IPS DF 4.7 (cell line): Measurements from ENCODE around the gene GLRX3.

Source experiments
- DNase-seq: peaks from one replicate; pipeline ENCODE4 v3.0.0-alpha.2; 2013; ENCODE audit warnings: low spot score; ENCODE audit errors: extremely low read depth

Gene GLRX3

GRCh38 chr10:130206216-130206737 is 70.1 kb downstream of the GLRX3 start:
- DNase-seq = no peak

GRCh38 chr10:130207205-130207604 is 71.0 kb downstream of the GLRX3 start:
- no peak for DNase-seq

DNA sequence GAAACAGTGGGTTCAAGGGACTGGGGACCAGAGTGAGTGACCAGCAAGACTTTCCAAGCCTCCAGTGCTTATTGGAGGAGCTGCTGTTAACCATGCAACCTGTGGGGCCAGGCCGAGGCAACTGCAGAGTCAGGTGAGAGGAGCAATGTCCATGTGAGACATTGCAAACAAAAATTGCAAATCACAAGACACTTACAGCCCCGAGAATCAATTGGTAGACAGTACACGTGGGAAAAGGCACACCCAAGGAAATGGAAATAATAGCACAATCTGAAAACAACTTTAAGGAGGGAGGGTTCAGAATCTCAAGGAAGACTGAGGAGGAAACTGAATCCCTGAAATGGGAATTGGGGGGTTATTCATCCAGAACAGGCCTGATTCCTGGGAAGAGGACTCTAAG is 72.6 kb downstream of the GLRX3 start:
- DNase-seq = no peak

- no peak for DNase-seq
These were observed 76.6 kb downstream of the GLRX3 start for GRCh38 chr10:130212746-130213145.

GRCh38 chr10:130213286-130214080 is 77.3 kb downstream of the GLRX3 start:
- no peak for DNase-seq

DNA sequence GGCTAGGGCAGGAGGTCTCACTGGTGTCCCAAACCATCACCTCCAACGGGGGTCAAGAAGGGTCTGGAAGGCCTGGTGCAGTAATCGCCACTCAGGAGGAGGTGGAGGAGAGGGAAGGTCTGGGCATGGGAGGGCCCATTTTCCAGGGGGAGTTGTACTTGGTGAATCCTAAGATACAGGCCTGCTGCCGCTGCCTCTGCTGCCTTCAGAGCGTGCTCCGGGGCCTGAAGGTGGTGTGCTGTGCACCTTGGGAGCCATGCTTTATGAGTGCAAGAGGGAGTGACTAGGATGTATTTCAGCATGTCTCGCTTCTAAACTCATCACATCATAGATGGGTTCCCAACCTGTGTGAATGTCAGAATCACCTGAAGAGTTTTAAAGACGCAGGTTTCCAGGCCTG is 78.2 kb downstream of the GLRX3 start:
- DNase-seq = no peak

DNA sequence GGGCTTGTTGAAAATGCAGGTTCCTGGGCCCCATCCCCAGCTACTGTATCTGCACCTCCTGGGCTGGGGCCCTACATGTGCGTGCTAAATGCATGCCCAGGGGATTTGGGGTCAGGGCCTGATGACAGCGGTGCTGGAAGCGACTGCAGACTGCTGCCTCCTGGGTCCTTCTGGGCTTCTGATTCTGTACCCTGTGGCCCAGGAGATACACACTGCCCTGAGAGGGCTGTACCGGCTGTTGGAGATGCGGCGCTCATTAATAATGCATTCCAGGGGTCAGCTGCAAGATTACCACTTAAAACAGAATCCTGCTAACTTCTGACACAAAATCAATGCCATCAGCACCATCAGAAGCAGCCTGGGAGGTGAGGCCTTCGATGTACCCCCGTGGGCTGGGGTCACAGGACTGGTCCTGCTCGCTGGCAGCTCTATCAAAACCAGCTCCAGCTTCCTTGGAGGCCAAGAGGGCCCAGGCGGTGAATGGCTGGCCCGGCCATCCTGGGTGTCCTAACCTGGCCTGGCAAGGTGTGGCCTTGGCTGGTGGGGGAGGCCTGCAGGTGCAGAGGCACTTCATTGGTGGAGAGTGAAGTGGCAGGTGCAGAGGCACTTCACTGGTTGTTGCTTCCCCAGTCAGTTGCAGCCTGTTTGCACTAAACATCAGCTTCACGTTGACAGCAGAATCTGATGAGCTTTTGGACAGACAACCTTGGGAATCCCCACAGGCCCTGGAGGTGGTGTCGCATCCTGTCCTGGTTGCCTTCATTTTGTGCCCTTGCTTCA is 79.2 kb downstream of the GLRX3 start:
- no peak for DNase-seq

- no peak for DNase-seq
These were observed 79.7 kb downstream of the GLRX3 start for GRCh38 chr10:130215931-130216231.

GRCh38 chr10:130218181-130218641 is 82.0 kb downstream of the GLRX3 start:
- DNase-seq = no peak

DNA sequence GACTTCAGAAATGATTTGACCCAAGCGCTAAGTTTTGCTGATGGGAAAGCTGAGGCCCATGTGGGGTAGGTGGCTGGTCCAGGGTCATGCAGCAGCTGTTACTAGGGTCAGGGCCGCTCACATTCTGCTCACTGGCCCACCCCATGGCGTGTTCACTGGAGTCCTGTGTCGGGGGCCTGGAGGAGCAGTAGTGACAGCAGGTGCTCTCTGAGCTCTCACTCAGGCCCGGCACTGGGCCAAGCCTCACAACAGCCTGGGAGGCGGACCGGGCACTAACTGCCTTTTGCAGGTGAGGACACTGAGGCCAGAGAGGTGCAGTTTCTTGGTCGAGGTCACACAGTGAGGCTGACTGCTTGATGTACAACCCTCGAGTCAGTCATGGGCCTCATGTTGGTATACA is 82.7 kb downstream of the GLRX3 start:
- DNase-seq = no peak

DNA sequence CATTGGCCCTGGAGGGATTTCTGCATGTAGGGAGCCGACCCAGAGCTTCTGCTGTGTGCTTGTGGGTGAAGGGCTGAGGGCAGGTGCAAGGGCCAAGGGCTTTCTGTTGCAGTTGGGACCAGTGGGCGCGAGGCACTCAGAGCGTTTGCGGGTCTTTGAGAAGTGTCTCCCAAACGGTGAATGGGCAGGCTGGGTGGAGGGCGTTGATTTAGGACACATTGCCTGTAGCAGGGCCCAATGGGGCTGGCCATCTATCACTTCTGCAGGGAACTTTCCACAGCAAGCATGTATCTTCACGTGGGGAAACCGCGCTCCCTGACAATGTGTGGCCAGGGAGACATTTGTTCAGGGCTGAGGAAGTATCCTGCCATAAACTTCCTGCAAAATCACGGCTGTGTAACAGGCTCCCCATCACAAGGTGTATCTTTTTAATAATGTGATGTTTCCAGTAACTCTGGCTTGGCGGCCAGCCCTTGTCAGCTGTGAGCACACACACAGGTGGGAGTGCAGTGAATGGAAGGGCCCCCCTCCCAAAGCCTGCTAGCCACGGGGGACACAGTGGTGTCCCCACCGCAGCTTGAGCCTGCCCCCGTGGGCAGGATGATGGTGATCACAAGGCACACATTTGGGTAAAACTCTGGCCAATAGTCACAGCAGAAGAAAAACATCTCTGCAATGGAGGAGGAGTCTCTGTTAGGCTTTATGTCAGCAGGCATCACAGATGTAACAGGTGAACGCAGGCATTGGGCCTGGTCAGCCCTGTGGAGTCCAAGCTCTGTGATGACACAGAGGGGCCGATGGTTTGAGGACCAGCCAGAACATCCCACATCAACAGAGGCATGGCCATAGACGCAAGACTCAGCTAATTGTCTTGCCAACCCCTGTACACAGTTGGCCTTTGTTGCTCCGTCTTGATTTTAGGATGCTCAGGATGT is 84.3 kb downstream of the GLRX3 start:
- DNase-seq = no peak

DNA sequence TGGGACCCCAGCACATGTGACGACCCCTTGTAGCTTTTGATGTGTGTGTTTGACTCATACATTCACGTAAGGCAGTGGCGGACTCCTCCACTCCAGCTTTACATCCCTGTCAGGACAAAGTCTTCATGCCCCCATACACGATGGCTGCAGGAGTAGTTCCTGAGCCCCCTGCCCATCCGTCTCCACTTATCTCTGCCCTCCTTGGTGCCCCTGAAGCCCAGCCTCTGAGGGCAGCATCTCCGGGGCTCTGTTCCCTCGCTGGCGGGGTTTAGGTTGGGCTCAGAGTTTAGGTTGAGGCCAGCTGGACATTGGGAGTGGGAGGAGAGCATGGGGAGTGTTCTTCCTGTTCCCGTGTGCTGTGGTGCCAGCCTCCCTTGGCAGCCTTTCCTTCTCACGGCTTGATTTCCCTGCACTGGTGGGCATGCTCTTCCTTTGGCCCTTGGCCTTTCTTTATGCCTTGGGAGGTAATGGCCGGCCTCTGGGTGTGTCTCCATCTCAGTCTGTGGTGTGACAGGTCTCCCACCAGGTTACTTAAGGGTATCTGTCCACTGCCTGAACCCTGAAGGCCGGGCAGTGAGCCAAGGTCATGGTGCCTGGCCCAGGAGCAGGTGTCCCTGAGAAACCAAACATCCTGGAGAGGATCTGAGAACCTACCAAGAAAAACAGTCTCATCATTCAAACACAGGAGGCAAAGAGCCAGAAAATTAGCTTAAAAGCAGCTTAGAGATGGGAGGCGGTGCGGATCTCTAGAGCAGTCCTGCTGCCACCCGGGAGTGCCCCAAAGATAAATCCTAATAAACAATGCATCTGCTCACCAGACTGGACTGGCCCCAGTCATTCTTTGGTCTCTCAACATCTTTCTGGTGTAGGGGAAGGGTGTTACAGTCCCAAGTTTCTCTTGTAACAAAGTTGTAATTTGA is 85.5 kb downstream of the GLRX3 start:
- DNase-seq = no peak

GRCh38 chr10:130222381-130222780 is 86.2 kb downstream of the GLRX3 start:
- no peak for DNase-seq

DNA sequence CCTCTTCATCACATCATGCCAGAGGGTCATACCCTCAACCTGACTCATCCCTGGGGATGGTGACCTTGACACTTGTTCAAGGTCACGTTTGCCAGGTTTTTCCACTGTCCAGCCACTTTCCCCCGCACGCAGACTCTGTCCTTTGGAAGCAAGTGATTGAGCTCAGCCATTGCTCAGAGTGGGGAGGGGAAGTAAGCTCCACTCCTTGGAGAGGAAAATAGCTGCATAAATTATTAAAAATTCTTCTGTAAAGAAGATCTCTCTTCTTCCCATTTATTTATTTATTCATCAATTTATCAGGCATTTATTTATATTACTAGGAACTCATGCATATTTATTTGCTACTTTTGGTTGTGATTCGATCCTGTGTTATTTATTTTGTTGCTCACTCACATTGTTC is 88.0 kb downstream of the GLRX3 start:
- DNase-seq = no peak

DNA sequence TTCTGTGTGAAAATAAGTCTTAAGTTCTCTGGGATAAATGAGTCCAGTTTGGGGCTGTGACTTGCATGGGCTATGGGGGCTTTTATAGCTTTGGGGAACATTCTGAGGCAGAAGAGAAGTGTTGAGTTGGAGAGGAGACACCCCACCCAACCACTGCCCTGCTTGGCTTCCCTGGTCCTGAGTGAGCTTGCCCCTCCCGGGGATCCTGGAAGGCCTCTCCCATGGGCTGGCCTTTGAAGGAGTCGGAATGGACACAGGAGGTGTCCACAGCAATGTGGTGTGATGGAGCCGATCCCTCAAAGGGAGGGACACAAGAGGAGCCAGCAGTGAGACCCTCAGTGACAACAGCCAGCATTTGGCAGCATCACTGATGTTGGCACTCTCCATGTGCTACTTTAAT is 89.8 kb downstream of the GLRX3 start:
- DNase-seq = no peak

GRCh38 chr10:130227883-130228282 is 91.7 kb downstream of the GLRX3 start:
- DNase-seq = no peak
